ENCODE measurements around the gene PPEF2.

PPEF2 gene

DNA sequence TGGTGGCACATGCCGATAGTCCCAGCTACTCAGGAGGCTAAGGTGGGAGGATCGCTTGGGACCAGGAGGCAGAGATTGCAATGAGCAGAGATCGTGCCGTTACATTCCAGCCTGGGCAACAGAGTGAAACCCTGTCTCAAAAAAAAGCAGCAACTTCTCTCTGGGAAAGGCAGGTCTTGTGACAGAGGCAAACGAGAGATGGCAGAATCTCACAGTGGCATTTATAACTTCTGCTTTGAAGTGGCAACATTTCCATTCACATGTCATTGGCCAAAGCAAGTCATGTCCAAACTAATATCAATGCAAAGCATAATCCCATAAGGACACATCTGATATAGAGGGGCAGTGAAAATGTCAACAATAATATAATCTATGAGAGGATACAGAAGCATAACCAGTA is 79.8 kb downstream of the PPEF2 start:
- Histone ChIP-seq H3K4me1 (ENCODE audit: insufficient read depth, low read length) (no peaks in the 10 kb centered on the region), H3K9me3 (ENCODE audit: insufficient read depth, low read depth, low read length) (no peaks in the 10 kb centered on the region), H3K27me3 (ENCODE audit: insufficient read depth, low read length) (no peaks in the 10 kb centered on the region), H3K36me3 (ENCODE audit: insufficient read depth, low read depth, low read length) (no peaks in the 10 kb centered on the region), H3K4me3 (ENCODE audit: low read length) (no peak overlapping the region), H3K9ac (ENCODE audit: low read depth, low read length) (no peak overlapping the region), H3K27ac (ENCODE audit: low read length) (no peak overlapping the region)

- no peaks in the 10 kb centered on the region for H3K9me3 ChIP-seq (ENCODE audit: insufficient read depth, low read depth, low read length)
- H3K4me1 ChIP-seq (ENCODE audit: insufficient read depth, low read length), result no peaks in the 10 kb centered on the region
Measured at GRCh38 chr4:75821966-75822365, 80.3 kb downstream of the PPEF2 start.

GRCh38 chr4:75821216-75821615 is 81.0 kb downstream of the PPEF2 start:
- Histone ChIP-seq H3K4me1 (ENCODE audit: insufficient read depth, low read length) (no peaks in the 10 kb centered on the region), H3K9me3 (ENCODE audit: insufficient read depth, low read depth, low read length) (no peaks in the 10 kb centered on the region), H3K4me3 (ENCODE audit: low read length) (no peak overlapping the region), H3K9ac (ENCODE audit: low read depth, low read length) (no peak overlapping the region), H3K27ac (ENCODE audit: low read length) (no peak overlapping the region), H3K36me3 (ENCODE audit: insufficient read depth, low read depth, low read length) (peaks cover 6% of the 10 kb centered on the region; the same call in 1 of the 2 replicates), H3K27me3 (ENCODE audit: insufficient read depth, low read length) (no peaks in the 10 kb centered on the region)

More at GRCh38 chr4:75821966-75822365, 80.3 kb downstream of the PPEF2 start:
- Histone ChIP-seq H3K4me3 (ENCODE audit: low read length) (no peak overlapping the region), H3K27ac (ENCODE audit: low read length) (no peak overlapping the region), H3K36me3 (ENCODE audit: insufficient read depth, low read depth, low read length) (peaks cover under 1% of the 10 kb centered on the region; the same call in 1 of the 2 replicates), H3K27me3 (ENCODE audit: insufficient read depth, low read length) (no peaks in the 10 kb centered on the region), H3K9ac (ENCODE audit: low read depth, low read length) (no peak overlapping the region)

- Histone ChIP-seq H3K27ac (ENCODE audit: low read length) (no peak overlapping the region), H3K27me3 (ENCODE audit: insufficient read depth, low read length) (no peaks in the 10 kb centered on the region), H3K4me1 (ENCODE audit: insufficient read depth, low read length) (no peaks in the 10 kb centered on the region), H3K9ac (ENCODE audit: low read depth, low read length) (no peak overlapping the region), H3K9me3 (ENCODE audit: insufficient read depth, low read depth, low read length) (no peaks in the 10 kb centered on the region), H3K36me3 (ENCODE audit: insufficient read depth, low read depth, low read length) (peaks cover 8% of the 10 kb centered on the region; the same call in 1 of the 2 replicates), H3K4me3 (ENCODE audit: low read length) (no peak overlapping the region)
Measured at GRCh38 chr4:75820676-75821075, 81.6 kb downstream of the PPEF2 start.

DNA sequence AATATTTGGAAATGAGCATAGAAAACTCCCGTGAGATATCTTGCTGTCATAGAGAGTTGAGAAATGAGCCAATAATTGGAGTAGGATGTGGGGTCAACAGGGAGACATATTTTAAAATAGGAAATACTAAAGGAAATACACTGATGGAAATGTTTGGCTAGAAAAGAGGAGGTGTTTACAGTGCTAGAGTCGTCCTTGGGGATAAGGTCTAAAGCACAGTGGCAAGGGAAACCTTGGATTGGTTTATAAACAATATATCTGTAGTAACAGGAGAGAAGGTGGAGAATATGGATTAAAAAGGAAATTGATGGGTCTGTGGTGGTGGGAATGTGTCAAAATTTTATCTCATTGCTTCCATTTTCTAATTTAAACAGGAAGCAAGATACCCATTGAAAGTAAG is 82.1 kb downstream of the PPEF2 start:
- H3K27me3 ChIP-seq (ENCODE audit: insufficient read depth, low read length), result no peaks in the 10 kb centered on the region
- peaks cover 12% of the 10 kb centered on the region for H3K36me3 ChIP-seq (ENCODE audit: insufficient read depth, low read depth, low read length)
- H3K27ac ChIP-seq (ENCODE audit: low read length), result no peak overlapping the region
- no peaks in the 10 kb centered on the region for H3K4me1 ChIP-seq (ENCODE audit: insufficient read depth, low read length)
- H3K4me3 ChIP-seq (ENCODE audit: low read length), result no peak overlapping the region
- H3K9ac ChIP-seq (ENCODE audit: low read depth, low read length), result no peak overlapping the region
- no peaks in the 10 kb centered on the region for H3K9me3 ChIP-seq (ENCODE audit: insufficient read depth, low read depth, low read length)

GRCh38 chr4:75819121-75819520 is 83.1 kb downstream of the PPEF2 start:
- Histone ChIP-seq H3K9ac (ENCODE audit: low read depth, low read length) (no peak overlapping the region), H3K4me3 (ENCODE audit: low read length) (no peak overlapping the region), H3K9me3 (ENCODE audit: insufficient read depth, low read depth, low read length) (no peaks in the 10 kb centered on the region), H3K36me3 (ENCODE audit: insufficient read depth, low read depth, low read length) (peaks cover 23% of the 10 kb centered on the region), H3K4me1 (ENCODE audit: insufficient read depth, low read length) (no peaks in the 10 kb centered on the region), H3K27ac (ENCODE audit: low read length) (no peak overlapping the region), H3K27me3 (ENCODE audit: insufficient read depth, low read length) (no peaks in the 10 kb centered on the region)

GRCh38 chr4:75817901-75818300 is 84.4 kb downstream of the PPEF2 start:
- Histone ChIP-seq H3K27me3 (ENCODE audit: insufficient read depth, low read length) (no peaks in the 10 kb centered on the region), H3K4me3 (ENCODE audit: low read length) (no peak overlapping the region), H3K9me3 (ENCODE audit: insufficient read depth, low read depth, low read length) (no peaks in the 10 kb centered on the region), H3K36me3 (ENCODE audit: insufficient read depth, low read depth, low read length) (peaks cover 35% of the 10 kb centered on the region), H3K9ac (ENCODE audit: low read depth, low read length) (no peak overlapping the region), H3K27ac (ENCODE audit: low read length) (no peak overlapping the region), H3K4me1 (ENCODE audit: insufficient read depth, low read length) (no peaks in the 10 kb centered on the region)

All from iPS-20b (cell line).